Measurements from ENCODE around the gene PPIP5K2.

- TF ChIP-seq POLR2A (IDR thresholded peaks at IDR 0.05), result no peak
- TF ChIP-seq, protein P1, sequence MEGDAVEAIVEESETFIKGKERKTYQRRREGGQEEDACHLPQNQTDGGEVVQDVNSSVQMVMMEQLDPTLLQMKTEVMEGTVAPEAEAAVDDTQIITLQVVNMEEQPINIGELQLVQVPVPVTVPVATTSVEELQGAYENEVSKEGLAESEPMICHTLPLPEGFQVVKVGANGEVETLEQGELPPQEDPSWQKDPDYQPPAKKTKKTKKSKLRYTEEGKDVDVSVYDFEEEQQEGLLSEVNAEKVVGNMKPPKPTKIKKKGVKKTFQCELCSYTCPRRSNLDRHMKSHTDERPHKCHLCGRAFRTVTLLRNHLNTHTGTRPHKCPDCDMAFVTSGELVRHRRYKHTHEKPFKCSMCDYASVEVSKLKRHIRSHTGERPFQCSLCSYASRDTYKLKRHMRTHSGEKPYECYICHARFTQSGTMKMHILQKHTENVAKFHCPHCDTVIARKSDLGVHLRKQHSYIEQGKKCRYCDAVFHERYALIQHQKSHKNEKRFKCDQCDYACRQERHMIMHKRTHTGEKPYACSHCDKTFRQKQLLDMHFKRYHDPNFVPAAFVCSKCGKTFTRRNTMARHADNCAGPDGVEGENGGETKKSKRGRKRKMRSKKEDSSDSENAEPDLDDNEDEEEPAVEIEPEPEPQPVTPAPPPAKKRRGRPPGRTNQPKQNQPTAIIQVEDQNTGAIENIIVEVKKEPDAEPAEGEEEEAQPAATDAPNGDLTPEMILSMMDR (IDR thresholded peaks at IDR 0.05), result no peak
These were observed 96.0 kb downstream of the PPIP5K2 start for GRCh38 chr5:103216137-103216536.

Data from body of pancreas (tissue), 4 donors.